SH-SY5Y (cell line): Measurements from ENCODE around the gene IGF2R.

Experiments used
- GATA2 ChIP-seq: IDR thresholded peaks from 2 replicates; pipeline ENCODE4 v1.6.1; 2011; ENCODE audit warnings: mild to moderate bottlenecking, low read depth, low read length
- GATA3 ChIP-seq: IDR thresholded peaks from 2 replicates; pipeline ENCODE4 v1.6.1; 2011; ENCODE audit warnings: low read depth, mild to moderate bottlenecking, low read length, moderate library complexity

Gene IGF2R

DNA sequence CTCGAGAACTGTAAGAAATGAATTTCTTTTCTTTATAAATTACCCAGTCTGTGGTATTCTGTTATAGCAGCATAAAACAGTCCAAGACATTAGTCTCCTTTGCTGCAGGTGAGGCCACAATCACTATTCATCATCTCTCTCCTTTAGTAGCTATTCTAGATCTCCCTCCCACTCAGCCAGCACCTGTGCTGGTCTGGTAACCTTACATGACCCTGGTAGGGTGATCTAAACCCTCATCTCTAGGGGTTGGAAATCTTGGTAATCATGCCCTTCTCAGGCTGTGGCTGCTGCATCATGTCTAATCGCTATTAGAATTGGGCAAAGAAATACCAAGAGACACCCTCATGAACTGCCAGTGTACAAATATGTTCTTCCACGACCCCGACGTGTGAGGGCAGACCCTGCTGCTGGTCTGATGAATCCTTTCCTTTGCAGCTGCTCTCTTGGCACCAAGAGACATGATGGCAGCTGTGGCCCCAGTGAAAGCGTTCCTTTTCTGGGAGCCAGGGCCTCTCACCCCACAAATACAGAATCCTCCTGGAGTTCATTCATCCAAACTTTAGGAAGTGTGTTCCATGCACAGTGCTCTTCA lies 23.0 kb upstream of the IGF2R start:
- TF ChIP-seq GATA2: no peak
- no peak for TF ChIP-seq GATA3

DNA sequence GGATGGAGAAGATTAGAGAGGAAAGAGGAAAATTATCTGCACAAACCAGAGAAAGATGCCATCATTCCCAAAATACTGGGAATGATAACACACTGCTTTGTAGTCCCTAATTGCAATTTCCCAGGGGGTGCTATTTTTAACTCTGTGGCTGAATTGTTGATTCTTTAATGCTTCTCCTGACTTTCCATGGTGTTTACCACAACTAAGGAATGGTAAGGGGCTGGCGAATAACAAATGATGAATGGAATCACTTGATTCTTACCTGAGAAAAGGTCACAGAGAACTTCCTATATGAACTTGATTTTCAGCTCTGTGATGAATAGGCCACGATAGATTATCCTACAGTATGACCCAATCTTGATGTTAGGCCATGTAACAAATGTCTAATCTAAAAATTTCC lies 22.0 kb upstream of the IGF2R start:
- TF ChIP-seq GATA3: no peak
- no peak for TF ChIP-seq GATA2

DNA sequence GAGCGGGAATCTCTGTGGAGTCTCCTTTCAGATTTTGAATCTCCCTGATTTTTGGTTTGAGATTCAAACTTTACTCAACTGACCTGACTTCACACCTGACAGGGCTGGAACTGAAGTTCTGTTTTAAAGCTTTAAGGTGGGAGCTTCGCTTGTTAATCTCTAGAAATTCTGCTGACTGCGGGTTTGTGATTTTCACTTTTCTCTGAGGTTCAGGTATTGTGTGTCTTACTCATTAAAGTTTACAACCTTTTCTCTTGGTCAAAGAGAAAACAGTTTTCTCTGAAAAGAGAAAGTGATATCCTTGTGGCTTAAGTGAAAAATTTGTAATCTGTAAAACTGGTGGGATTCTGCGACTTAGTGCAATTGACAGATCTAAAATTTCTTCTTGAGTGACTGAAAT lies 20.7 kb upstream of the IGF2R start:
- no peak for TF ChIP-seq GATA2
- no peak for TF ChIP-seq GATA3

DNA sequence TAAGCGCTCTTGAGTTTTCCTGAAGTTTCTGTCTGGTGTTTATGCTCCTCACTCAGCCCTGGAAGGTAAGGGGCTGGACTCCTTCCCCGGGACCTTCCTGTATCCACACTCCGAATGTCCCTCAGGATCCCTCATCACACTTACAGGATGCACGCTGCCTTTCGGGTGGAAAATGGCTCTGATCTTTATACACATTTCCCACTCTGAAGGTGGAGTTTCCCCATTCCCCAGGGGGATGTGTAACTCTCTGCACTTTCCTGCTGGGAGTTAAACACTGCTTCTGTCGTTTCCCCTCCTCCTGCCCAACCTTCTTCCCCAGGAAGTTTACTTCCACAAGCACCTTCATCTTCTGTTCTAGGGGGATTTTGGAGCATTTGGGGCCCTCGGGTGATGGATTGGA lies 17.1 kb upstream of the IGF2R start:
- TF ChIP-seq GATA2 (no peak), GATA3 (no peak)

DNA sequence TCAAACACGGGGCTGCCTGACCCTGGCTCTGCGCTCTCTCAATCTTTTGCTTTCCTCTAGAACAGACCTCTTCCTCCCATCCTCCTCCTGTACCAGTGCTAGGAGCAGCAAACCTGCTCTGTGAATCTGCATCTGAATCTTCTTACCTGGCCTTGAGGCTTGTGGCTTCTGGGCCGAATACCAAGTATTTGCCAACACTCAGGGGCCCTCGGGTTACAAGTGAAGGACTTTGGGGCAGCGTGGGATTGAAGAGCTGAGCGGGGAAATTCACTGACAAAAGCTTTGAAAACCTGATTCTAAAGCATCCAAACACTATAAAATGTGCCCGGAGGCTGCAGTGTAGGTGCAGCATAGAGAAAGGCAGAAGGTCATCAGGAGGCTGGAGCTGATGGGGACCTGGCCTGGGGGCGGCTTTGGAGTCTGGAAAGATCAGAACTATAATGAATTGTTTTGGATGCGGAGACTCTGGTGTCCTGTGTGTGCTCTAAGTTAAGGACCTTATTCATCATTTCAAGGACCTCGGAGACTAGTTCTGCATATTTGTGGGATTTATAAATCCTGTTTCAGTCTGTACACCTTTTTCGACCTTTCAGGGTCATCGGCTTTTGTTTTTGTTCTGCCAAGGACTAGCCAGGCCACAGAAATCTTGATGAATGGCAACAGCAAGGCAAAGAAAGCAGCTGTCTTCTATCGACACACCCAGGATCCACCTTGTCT lies 16.4 kb upstream of the IGF2R start:
- TF ChIP-seq GATA2 (no peak), GATA3 (no peak)

DNA sequence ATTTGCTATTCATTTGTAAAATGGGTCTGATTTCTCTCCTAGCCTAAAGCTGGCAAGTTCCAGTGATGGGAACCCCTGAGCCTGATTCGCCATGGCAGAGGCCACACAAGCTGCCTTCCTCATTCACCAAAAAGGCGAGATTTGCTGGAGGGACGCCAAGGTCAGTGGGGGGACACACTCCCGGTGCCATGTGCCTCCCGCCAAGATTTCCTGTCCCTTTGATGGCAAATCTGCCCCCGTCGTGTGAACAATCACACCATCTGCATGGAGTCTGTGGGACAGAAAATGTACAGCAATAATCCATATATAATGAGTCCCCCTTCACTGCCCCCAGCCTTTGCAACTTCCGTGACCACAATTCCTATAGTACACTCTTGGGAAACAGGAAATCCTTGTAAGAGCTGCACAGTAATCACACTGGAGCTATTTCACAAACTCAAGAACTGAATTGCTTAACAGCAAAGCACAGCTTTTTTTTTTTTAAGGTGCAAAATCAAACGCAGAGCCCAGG lies 15.7 kb upstream of the IGF2R start:
- TF ChIP-seq GATA3 (no peak), GATA2 (no peak)

DNA sequence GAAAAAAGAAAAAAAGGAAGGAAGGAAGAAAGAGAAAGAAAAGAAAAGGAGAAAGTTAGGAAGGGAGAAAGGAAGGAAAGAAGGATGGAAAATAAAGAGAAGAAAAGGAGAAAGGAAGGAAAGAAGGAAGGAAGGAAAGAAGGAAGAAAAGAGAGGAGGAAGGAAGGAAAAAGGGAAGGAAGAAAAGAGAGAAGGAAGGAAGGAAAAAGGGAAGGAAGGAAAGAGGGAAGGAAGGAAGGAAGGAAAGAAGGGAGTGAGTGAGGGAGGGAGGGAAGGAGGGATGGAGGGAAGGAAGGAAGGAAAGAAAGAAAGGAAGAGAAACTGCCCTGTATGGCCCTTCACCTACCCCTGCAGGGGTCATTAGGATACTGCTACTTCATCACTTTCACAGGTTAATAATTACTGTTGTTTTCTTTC lies 12.9 kb upstream of the IGF2R start:
- TF ChIP-seq GATA3 (no peak), GATA2 (no peak)

DNA sequence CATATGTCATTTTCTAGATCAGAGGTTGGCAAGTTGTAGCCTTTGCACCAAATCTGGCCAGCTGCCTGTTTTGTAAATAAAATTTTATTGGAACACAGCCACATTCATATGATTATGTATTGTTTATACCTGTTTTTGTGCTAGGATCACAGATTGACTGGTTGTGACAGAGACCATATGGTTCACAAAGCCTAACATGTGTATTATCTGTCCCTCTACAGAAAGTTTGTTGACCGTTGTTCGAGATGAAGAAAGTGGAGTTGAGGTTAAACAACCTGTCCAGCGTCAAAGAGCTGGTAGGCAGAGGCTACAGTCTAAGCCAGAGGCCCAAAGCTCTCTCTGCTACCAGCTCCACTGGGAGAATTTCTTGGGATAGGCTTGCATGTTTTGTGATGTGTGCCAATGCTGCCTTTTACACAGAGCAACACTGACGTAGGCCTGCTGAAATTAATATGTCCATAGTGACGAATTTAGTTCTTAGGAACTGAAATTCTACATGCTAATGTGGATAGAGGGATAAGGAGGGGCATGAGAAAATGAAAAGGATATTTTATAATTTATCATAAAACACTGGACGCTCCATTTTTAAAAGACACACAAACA lies 11.7 kb upstream of the IGF2R start:
- TF ChIP-seq GATA3 (no peak), GATA2 (no peak)

DNA sequence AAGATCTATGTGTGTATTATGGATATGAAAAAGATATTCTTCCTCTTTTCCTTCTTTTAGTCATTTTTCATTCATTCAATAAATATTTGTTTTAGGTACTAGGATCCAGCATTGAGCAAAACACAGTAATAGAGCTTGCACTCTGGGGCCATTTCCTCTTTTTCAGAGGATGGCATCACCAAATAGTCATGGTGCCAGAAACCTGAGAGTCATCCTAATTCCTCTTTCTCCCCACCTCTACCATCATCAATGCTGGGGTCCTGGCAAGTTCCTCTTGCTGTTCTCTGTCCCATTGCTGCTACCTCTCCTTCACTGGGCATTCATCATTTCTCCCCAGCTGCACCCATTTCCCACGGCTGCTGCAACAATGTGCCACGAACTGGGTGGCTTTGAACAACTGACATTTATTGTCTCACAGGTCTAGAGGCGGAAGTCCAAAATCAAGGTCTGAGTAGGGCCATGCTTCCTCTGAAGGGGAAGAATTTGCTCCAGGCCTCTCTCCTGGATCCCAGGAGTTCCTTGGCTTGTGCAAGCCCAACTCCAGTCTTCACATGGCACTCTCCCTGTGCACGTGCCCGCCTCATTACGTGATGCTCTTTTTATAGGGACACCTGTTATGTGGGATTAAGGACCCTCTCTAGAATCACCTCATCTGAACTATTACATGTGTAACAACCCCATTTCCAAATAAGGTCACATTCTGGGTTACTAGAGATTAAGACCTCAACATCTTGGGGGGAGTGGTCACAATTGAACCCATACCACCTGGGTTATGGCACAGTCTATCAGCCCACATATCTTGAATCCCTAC lies 9.5 kb upstream of the IGF2R start:
- TF ChIP-seq GATA3 (no peak), GATA2 (no peak)

DNA sequence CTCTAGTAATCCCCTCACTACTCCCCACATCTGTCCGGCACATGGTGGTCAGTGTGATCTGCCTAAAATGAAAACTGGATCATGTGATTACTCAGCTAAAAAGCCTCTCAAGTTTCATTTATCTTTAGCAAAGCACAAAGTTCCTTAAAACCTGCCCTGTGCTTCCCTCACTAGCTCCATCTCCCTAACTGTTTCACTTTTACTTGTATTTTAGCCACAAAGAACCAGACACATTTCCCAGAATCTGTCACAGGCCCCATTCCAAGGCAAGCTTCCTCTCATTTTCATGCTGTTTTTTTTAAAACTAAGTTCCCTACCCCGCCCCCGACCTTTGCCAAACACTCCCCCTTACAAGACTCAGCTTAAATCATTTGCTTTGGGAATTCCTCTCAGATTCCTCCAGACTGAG lies 8.9 kb upstream of the IGF2R start:
- TF ChIP-seq GATA2: no peak
- no peak for TF ChIP-seq GATA3

DNA sequence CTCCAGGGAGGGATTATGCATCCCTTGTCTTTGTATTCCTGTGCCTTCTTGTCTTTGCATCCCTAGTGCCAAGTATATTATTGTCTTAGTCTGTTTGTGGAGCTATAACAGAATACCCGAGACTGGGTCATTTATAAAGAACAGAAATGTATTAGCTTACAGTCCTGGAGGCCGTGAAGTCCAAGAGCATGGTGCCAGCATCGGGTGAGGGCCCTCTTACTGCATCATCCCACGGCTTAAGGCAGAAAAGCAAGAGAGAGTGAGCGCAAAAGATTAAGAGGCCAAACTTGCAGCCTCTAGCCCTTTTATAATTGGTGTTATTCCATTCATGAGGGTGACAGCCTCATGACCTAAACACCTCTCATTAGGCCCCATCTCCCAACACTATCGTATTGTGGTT lies 8.4 kb upstream of the IGF2R start:
- TF ChIP-seq GATA2: no peak
- TF ChIP-seq GATA3: no peak

DNA sequence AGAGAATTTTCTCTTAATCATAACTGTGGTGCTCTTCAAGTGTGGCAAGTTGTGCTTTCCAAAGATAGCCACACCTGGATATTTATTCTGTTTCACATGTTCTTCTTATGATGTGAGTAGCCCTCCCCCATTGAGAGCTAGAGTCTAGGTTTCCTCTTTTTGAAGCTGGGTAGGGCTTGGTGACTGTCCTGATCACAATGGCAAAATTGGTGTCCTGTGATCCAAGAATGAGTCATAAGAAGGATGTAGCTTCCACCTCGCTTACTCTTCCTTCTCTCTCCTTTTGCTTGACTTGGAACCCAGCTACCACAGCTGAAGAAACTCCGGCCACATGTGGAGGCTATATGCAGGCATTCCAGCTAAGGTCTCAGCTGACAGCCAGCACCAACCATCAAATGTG lies 7.4 kb upstream of the IGF2R start:
- TF ChIP-seq GATA3: no peak

DNA sequence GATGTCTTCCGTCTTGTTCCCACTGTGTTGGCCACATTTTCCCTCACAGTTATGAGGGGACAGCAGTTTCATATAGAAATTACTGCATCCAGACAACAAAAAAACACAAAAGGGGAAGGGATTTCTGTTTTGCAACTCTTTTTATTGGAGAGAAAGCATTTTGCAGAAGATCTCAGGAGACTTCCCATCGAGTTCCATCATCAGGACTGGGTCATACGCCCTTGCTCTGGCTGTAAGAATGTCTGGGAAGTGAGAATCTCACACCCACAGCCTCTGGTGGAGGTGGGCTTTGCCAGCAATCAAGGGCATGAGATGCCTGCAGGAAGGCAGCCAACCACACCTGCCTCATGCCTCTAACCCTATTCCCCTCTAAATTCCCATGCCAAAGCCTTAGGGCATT lies 5.8 kb upstream of the IGF2R start:
- TF ChIP-seq GATA3: no peak
- TF ChIP-seq GATA2: no peak

DNA sequence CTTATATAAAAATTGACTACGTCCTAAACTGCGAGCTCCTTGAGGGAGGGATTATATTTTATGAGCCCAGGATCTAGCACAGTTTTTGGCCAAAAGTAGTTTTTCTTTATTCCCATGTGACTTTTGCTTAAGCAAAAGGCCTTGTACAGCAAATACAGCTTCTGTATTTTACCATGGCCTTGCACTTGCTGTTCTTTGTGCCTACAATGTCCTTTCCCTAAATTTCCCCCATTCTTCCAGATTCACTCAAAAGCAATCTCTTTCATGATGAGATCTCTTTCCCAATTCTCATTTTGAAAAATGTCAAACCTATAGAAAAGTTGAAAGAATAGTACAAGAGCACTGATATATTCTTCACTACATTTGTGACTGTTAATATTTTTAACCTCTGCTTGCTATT lies 4.8 kb upstream of the IGF2R start:
- TF ChIP-seq GATA3 (no peak), GATA2 (no peak)
